Neural crest cell (in vitro differentiated cells): ENCODE data around the gene KRTAP13-4. TPM values are rescaled to one million over a fixed set of nuclear protein-coding genes. Genes with fewer than 3 reads are reported as not detected.

Source experiments
- DNase-seq: peaks from one replicate; pipeline ENCODE4 v3.0.0; 2021; ENCODE audit warnings: low read depth, mixed read lengths, low spot score
- H3K27ac Mint-ChIP-seq: one replicate; pipeline ENCODE4 v1.8.0; 2021; ENCODE audit warnings: mild to moderate bottlenecking, mixed read lengths; ENCODE audit not compliant: unreplicated experiment
- H3K27me3 Mint-ChIP-seq: 2 replicates; pipeline ENCODE4 v1.8.0; 2021; ENCODE audit warnings: low read depth, mild to moderate bottlenecking, mixed read lengths
- H3K36me3 Mint-ChIP-seq: 2 replicates; pipeline ENCODE4 v1.8.0; 2021; ENCODE audit warnings: low read depth, mild to moderate bottlenecking, mixed read lengths
- H3K4me1 Mint-ChIP-seq: 2 replicates; pipeline ENCODE4 v1.8.0; 2021; ENCODE audit warnings: mixed read lengths
- H3K4me3 Mint-ChIP-seq: one replicate; pipeline ENCODE4 v1.8.0; 2021; ENCODE audit warnings: mild to moderate bottlenecking, mixed read lengths
- H3K9me3 Mint-ChIP-seq: 2 replicates; pipeline ENCODE4 v1.8.0; 2021; ENCODE audit warnings: mixed read lengths
- total RNA-seq: library from RNA; stranded (reverse); gene quantifications from 2 replicates; pipeline ENCODE4 v1.2.1, GENCODE V29; 2021
- TF ChIP-seq, protein P1 (sequence below): fragments of 200-600 bp; sonication (generic); conservative IDR thresholded peaks from 2 replicates; pipeline ENCODE4 v1.5.0; 2021; ENCODE audit warnings: antibody characterized with exemption, mild to moderate bottlenecking

KRTAP13-4 gene
- total RNA-seq, 1 donor from 2014 or later = not detected

DNA sequence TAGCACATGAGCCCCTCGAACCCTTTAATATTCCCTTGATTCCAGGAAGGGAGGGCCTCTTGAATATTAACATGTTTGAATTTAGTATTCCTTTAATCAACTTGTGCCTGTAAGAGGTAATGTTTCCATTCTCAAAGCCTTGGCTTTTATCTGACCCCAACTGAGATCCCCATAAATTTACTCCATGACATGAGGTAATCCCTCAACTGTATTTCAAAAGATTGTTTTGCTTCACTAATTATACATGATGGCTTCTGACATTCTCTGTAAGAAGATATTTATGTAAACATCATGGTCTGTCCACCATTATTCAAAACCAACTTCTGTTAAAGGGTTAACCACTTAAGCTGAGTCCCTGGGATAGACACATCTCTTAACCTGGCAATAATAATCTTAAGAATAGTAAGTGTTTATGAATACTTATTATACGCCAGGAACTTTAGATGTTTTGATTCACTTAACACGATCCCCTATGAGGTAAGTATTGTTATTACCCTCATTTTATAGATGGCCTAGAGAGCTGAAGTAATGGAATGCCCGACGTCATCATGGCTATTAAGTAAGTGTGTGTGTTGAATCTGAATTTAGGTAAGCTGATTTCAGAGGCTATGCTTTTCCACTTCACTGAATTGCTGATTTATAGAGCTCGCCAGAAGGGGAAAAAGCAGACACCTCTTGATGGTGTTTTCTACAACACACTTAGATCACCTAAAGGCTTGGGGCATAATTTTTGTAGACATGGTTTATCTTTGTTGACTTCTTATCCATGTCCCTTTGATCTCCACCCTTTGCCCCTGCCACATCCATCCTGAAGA is 39.1 kb downstream of the KRTAP13-4 start:
- Mint-ChIP-seq H3K4me1 (peaks cover 11% of the 10 kb centered on the region), H3K27me3 (peaks cover 5% of the 10 kb centered on the region), H3K27ac (no peak overlapping the region), H3K4me3 (no peak overlapping the region), H3K36me3 (no peaks in the 10 kb centered on the region), H3K9me3 (no peaks in the 10 kb centered on the region)
- DNase-seq = no peak
- TF ChIP-seq, protein P1, sequence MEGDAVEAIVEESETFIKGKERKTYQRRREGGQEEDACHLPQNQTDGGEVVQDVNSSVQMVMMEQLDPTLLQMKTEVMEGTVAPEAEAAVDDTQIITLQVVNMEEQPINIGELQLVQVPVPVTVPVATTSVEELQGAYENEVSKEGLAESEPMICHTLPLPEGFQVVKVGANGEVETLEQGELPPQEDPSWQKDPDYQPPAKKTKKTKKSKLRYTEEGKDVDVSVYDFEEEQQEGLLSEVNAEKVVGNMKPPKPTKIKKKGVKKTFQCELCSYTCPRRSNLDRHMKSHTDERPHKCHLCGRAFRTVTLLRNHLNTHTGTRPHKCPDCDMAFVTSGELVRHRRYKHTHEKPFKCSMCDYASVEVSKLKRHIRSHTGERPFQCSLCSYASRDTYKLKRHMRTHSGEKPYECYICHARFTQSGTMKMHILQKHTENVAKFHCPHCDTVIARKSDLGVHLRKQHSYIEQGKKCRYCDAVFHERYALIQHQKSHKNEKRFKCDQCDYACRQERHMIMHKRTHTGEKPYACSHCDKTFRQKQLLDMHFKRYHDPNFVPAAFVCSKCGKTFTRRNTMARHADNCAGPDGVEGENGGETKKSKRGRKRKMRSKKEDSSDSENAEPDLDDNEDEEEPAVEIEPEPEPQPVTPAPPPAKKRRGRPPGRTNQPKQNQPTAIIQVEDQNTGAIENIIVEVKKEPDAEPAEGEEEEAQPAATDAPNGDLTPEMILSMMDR = no peak

DNA sequence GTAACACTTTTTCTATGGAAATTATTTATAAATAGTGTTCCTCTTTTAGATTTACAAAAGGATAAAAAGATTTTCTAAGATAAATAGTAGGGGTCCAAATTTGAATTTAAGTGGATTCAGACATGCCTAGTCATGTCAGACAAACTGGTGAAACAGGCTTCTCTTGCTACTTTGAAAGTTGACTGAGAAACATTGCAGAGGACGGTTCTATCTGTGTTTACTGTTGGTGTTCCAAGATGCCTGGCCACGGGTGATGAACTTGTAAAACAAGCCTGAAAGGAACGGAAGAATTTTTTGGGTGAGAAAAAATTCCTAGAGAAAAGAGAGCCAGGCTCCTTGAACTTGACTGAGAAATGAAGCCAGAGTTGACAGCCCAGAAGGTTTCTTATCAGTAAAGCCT is 48.0 kb downstream of the KRTAP13-4 start:
- peaks cover 2% of the 10 kb centered on the region for H3K27me3 Mint-ChIP-seq
- H3K4me3 Mint-ChIP-seq = no peak overlapping the region
- no peaks in the 10 kb centered on the region for H3K9me3 Mint-ChIP-seq
- H3K36me3 Mint-ChIP-seq = no peaks in the 10 kb centered on the region
- H3K27ac Mint-ChIP-seq = no peak overlapping the region
- no peak for DNase-seq
- TF ChIP-seq, protein P1 = no peak
- no peaks in the 10 kb centered on the region for H3K4me1 Mint-ChIP-seq

DNA sequence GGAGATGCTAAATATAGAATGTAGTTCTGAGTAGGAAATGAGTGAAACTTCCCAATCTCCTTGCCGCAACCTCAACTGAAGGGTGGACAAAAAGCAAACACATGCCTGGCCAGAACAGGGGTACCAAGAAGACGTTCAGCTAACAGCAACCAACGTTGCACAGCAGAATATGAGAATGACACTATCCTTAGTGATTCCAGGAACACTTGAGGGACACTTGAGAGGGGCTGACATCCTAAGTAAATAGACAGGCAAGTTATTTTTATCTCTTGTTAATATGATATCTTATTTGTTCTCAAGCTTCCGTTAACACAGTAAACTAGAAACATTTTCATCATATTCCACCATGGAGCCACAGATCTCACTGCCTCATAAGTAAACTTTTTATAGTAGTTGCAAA is 49.2 kb downstream of the KRTAP13-4 start:
- H3K27me3 Mint-ChIP-seq = peaks cover 2% of the 10 kb centered on the region
- no peak for DNase-seq
- H3K4me1 Mint-ChIP-seq = peaks cover 3% of the 10 kb centered on the region
- no peaks in the 10 kb centered on the region for H3K36me3 Mint-ChIP-seq
- no peaks in the 10 kb centered on the region for H3K9me3 Mint-ChIP-seq
- no peak overlapping the region for H3K27ac Mint-ChIP-seq
- H3K4me3 Mint-ChIP-seq = no peak overlapping the region
- TF ChIP-seq, protein P1 = no peak

DNA sequence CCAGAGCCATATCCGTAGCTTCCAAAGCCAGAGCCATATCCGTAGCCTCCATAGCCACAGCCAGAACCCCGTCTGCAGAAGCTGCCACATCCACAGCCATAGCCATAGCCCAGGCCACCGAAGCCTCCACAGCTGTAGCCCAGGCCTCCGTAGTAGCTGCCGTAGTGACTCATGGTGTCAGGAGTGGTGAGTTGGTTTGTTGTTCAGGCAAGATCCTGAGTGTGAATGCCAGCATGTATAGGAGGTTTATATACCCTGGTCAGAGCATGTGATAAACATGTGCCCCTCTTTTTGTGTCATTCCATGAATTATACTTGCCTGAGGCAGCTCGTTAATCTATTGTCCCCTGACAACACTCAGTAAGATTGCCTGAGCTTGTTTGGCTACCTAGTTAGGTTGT is 50.1 kb downstream of the KRTAP13-4 start, which contains the start of gene KRTAP19-1:
KRTAP19-1 (minus strand) TSS at position 223 of the 400 bp plus-strand sequence; CDS start at position 173, 50 bp downstream.
- no peak within 1 kb of the TSS for H3K4me3 Mint-ChIP-seq
- no peaks in the 10 kb centered on the region for H3K9me3 Mint-ChIP-seq
- H3K4me1 Mint-ChIP-seq = peaks cover 3% of the 10 kb centered on the region
- no peak for DNase-seq
- H3K36me3 Mint-ChIP-seq = no peaks in the 10 kb centered on the region
- TF ChIP-seq, protein P1 = no peak
- H3K27me3 Mint-ChIP-seq = peaks cover 2% of the 10 kb centered on the region
- H3K27ac Mint-ChIP-seq = no peak within 1 kb of the TSS

Other genes with a start within 250 kb of the KRTAP13-4 start
- not detected in 2 replicates for gene CLDN8, start 214.1 kb upstream of the KRTAP13-4 start, total RNA-seq
- gene KRTAP24-1, start 147.3 kb upstream of the KRTAP13-4 start, total RNA-seq = not detected in 2 replicates
- gene KRTAP25-1, start 140.7 kb upstream of the KRTAP13-4 start, total RNA-seq = not detected in 2 replicates
- gene KRTAP26-1, start 109.9 kb upstream of the KRTAP13-4 start, total RNA-seq = not detected in 2 replicates
- not detected in 2 replicates for gene KRTAP27-1, start 92.5 kb upstream of the KRTAP13-4 start, total RNA-seq
- not detected in 2 replicates for gene KRTAP23-1, start 81.6 kb upstream of the KRTAP13-4 start, total RNA-seq
- not detected in 2 replicates for gene KRTAP13-2, start 57.9 kb upstream of the KRTAP13-4 start, total RNA-seq
- gene KRTAP13-1, start 34.2 kb upstream of the KRTAP13-4 start, total RNA-seq = not detected in 2 replicates
- gene KRTAP13-3, start 4.3 kb upstream of the KRTAP13-4 start, total RNA-seq = not detected in 2 replicates
- gene KRTAP15-1, start 10.1 kb downstream of the KRTAP13-4 start, total RNA-seq = not detected in 2 replicates
- gene KRTAP19-1, start 50.1 kb downstream of the KRTAP13-4 start, total RNA-seq = not detected in 2 replicates
- gene KRTAP19-2, start 57.2 kb downstream of the KRTAP13-4 start, total RNA-seq = not detected in 2 replicates
- not detected in 2 replicates for gene KRTAP19-3, start 61.8 kb downstream of the KRTAP13-4 start, total RNA-seq
- gene KRTAP19-4, start 66.9 kb downstream of the KRTAP13-4 start, total RNA-seq = not detected in 2 replicates
- not detected in 2 replicates for gene KRTAP19-5, start 71.9 kb downstream of the KRTAP13-4 start, total RNA-seq
- not detected in 2 replicates for gene KRTAP19-6, start 111.6 kb downstream of the KRTAP13-4 start, total RNA-seq
- gene KRTAP19-7, start 131.1 kb downstream of the KRTAP13-4 start, total RNA-seq = not detected in 2 replicates
- not detected in 2 replicates for gene KRTAP22-2, start 160.2 kb downstream of the KRTAP13-4 start, total RNA-seq
- not detected in 2 replicates for gene KRTAP6-3, start 162.2 kb downstream of the KRTAP13-4 start, total RNA-seq
- gene KRTAP6-2, start 168.7 kb downstream of the KRTAP13-4 start, total RNA-seq = not detected in 2 replicates
- gene KRTAP22-1, start 170.9 kb downstream of the KRTAP13-4 start, total RNA-seq = not detected in 2 replicates
- not detected in 2 replicates for gene KRTAP6-1, start 183.7 kb downstream of the KRTAP13-4 start, total RNA-seq
- gene KRTAP20-1, start 186.2 kb downstream of the KRTAP13-4 start, total RNA-seq = not detected in 2 replicates
- gene KRTAP20-4, start 190.4 kb downstream of the KRTAP13-4 start, total RNA-seq = not detected in 2 replicates
- not detected in 2 replicates for gene KRTAP20-2, start 205.0 kb downstream of the KRTAP13-4 start, total RNA-seq
- not detected in 2 replicates for gene KRTAP20-3, start 212.6 kb downstream of the KRTAP13-4 start, total RNA-seq